Upper lobe of left lung (tissue), 4 donors: ENCODE results near the gene TGM4.

Source experiments
- CTCF ChIP-seq, 6 experiments: fragments of 450-650 bp in 4 of 6; fragments of 200-600 bp in 2 of 6; sonication (generic) in 2 of 6; IDR thresholded peaks; one replicate each; pipeline ENCODE4 v1.5.1; 2016 to 2019; ENCODE audit warnings: antibody characterized with exemption in 6 of 6
- POLR2A ChIP-seq, 4 donors: fragments of 450-650 bp; IDR thresholded peaks; one replicate each; pipeline ENCODE4 v1.5.1; 2016 to 2017; ENCODE audit warnings: antibody characterized with exemption in 4 of 4, mild to moderate bottlenecking in 2 of 4
- POLR2AphosphoS5 ChIP-seq, 2 donors: sonication (generic); formaldehyde crosslinking; IDR thresholded peaks; one replicate each; pipeline ENCODE4 v1.5.1; 2017; ENCODE audit warnings: antibody characterized with exemption in 2 of 2

- no peak for TF ChIP-seq POLR2A (IDR thresholded peaks at IDR 0.05)
- TF ChIP-seq CTCF (IDR thresholded peaks at IDR 0.05), result no peak
- TF ChIP-seq POLR2AphosphoS5 (IDR thresholded peaks at IDR 0.05), result no peak
Measured at GRCh38 chr3:44961888-44962287, 87.5 kb downstream of the TGM4 start.
